Measurements from ENCODE around the gene MOB2. TPM values are rescaled to one million over a fixed set of nuclear protein-coding genes. Genes with fewer than 3 reads are reported as not detected.

MOB2 gene
- total RNA-seq, 1 experiment from 2014 or later, result 29.8 TPM

DNA sequence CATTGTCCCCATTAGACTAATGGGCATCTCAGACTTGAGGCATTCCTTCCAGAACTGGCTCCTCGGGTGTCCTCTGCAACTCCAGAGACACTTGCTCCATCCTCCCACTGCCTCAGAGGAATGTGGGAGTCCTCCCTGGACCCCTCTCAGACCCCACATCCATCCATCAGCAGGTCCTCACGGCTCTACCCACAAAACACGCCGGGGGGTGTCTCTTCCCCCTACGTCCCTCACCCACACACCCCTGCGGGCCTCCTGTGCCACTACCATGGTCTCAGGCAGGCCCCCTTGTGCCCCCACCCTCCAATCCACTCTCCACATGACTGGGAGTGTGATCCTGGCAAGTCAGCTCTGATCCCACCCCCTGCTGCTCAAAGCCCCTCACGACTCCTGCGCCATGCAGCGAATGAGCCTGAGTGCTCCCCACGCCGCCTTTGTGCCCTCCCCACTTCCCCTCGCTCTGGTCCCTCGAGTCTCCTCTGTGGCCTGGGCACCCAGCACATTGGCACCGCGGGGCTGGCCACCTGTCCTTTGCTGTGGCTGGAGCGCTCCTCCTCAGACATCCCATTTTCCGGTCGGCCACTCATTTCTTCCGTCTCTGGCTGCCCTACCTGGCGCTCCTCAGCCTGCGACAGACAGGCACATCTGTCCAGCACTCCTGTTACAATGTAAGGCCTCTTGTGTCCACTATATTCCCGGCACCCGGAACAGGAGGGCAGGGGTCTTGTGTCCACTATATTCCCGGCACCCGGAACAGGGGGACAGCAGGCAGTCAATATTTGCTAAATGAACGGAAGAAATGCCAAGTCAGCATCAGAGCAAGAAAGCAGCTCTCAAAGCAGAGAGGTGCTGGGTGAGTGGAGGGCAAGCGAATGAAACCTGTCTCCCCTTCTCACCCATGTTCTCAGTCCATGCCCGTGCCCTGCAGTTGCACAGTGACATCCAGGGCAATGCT lies 14.2 kb upstream of the MOB2 start:
- BruUV-seq (replicated peaks), result no TSS peak
- Mint-ChIP-seq H3K27me3 (ENCODE audit: unreplicated experiment) (no peaks in the 10 kb centered on the region), H3K27ac (ENCODE audit: unreplicated experiment) (no peak overlapping the region), H3K9me3 (ENCODE audit: low read depth, unreplicated experiment) (peaks cover 7% of the 10 kb centered on the region), H3K4me1 (ENCODE audit: low read depth, unreplicated experiment) (peaks cover 19% of the 10 kb centered on the region), H3K4me3 (ENCODE audit: low read depth, unreplicated experiment) (no peak overlapping the region), H3K36me3 (ENCODE audit: insufficient read depth, unreplicated experiment) (no peaks in the 10 kb centered on the region)
- DNase-seq, result no peak
- CTCF ChIA-PET, result no interaction called here
- intact Hi-C loops (cut with micrococcal nuclease; ENCODE audit: unreplicated experiment), result no loop called here
- TF ChIP-seq, protein P1, sequence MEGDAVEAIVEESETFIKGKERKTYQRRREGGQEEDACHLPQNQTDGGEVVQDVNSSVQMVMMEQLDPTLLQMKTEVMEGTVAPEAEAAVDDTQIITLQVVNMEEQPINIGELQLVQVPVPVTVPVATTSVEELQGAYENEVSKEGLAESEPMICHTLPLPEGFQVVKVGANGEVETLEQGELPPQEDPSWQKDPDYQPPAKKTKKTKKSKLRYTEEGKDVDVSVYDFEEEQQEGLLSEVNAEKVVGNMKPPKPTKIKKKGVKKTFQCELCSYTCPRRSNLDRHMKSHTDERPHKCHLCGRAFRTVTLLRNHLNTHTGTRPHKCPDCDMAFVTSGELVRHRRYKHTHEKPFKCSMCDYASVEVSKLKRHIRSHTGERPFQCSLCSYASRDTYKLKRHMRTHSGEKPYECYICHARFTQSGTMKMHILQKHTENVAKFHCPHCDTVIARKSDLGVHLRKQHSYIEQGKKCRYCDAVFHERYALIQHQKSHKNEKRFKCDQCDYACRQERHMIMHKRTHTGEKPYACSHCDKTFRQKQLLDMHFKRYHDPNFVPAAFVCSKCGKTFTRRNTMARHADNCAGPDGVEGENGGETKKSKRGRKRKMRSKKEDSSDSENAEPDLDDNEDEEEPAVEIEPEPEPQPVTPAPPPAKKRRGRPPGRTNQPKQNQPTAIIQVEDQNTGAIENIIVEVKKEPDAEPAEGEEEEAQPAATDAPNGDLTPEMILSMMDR (IDR thresholded peaks at IDR 0.05; ENCODE audit: unreplicated experiment), result no peak

DNA sequence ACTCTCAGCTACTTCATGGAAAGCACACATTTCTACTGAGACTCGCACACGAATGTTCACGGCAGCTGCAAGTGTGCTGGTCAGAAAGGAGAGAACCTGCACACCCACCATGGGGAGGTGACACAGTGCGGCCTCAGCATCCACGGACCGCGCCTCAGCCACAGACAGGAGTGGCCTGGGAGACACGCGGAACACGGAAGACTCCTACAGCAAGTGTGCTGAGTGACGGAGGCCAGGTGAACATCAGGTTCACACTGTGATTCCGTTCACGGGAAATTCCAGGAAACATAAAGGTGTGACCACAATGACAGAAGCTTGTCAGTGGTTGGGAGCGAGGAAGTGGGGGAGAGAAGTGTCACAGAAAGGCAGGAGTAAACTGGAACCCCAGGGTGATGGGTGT lies 13.3 kb upstream of the MOB2 start:
- no peak for DNase-seq
- Mint-ChIP-seq H3K27ac (ENCODE audit: unreplicated experiment) (no peak overlapping the region), H3K4me3 (ENCODE audit: low read depth, unreplicated experiment) (no peak overlapping the region), H3K9me3 (ENCODE audit: low read depth, unreplicated experiment) (peaks cover 7% of the 10 kb centered on the region), H3K4me1 (ENCODE audit: low read depth, unreplicated experiment) (peaks cover 19% of the 10 kb centered on the region), H3K27me3 (ENCODE audit: unreplicated experiment) (no peaks in the 10 kb centered on the region), H3K36me3 (ENCODE audit: insufficient read depth, unreplicated experiment) (no peaks in the 10 kb centered on the region)
- TF ChIP-seq, protein P1 (IDR thresholded peaks at IDR 0.05; ENCODE audit: unreplicated experiment), result no peak
- CTCF ChIA-PET, result no interaction called here
- intact Hi-C loops (cut with micrococcal nuclease; ENCODE audit: unreplicated experiment), result no loop called here
- no TSS peak for BruUV-seq (replicated peaks)

DNA sequence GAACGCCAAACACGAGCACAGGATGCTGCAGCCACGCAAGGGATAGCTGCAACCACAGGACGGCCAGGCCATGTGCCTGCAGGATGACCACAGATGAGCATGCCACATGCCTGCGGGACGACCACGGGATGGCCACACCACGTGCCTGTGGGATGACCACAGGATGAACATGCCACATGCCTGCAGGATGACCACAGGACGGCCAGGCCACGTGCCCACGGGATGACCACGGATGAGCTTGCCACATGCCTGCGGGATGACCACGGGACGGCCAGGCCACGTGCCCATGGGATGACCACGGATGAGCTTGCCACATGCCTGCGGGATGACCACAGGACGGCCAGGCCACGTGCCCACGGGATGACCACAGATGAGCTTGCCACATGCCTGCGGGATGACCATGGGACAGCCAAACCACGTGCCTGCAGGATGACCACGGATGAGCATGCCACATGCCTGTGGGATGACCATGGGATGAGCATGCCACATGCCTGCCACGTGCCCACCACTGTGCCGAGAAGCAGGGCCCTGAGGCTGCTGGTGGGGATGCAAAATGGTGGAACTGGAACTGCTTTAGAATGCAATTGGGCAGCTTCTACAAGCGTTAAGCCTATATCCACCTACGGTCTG lies 12.8 kb upstream of the MOB2 start:
- no peak for DNase-seq
- BruUV-seq (replicated peaks), result no TSS peak
- TF ChIP-seq, protein P1 (IDR thresholded peaks at IDR 0.05; ENCODE audit: unreplicated experiment), result no peak
- Mint-ChIP-seq H3K36me3 (ENCODE audit: insufficient read depth, unreplicated experiment) (no peaks in the 10 kb centered on the region), H3K27me3 (ENCODE audit: unreplicated experiment) (no peaks in the 10 kb centered on the region), H3K9me3 (ENCODE audit: low read depth, unreplicated experiment) (peaks cover 7% of the 10 kb centered on the region), H3K4me1 (ENCODE audit: low read depth, unreplicated experiment) (peaks cover 19% of the 10 kb centered on the region), H3K27ac (ENCODE audit: unreplicated experiment) (no peak overlapping the region), H3K4me3 (ENCODE audit: low read depth, unreplicated experiment) (no peak overlapping the region)
- intact Hi-C loops (cut with micrococcal nuclease; ENCODE audit: unreplicated experiment), result no loop called here
- CTCF ChIA-PET, result no interaction called here

DNA sequence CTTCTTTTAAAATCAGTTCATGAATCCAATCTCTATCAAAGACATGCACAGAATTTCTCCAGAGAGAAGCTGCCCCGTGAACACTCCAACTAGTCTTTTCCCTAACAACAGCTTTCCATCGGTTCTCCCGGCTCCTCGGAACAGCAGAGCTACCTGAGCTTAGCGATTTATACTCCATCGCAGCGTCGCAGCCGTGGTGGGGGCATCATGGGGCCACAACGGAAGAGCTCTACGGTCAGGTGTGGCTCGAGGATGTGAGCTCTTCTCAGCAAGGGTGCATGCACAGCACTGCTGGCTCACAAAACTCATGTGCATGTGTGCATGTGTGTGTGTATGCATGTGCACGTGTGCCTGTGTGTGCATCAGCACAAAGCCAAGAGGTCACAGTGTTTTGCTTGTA lies 11.7 kb upstream of the MOB2 start:
- no peak overlapping the region for H3K4me3 Mint-ChIP-seq (ENCODE audit: low read depth, unreplicated experiment)
- CTCF ChIA-PET, result no interaction called here

More for the DNA sequence above, 11.7 kb upstream of the MOB2 start:
- H3K27ac Mint-ChIP-seq (ENCODE audit: unreplicated experiment), result no peak overlapping the region
- H3K4me1 Mint-ChIP-seq (ENCODE audit: low read depth, unreplicated experiment), result peaks cover 28% of the 10 kb centered on the region
- TF ChIP-seq, protein P1 (IDR thresholded peaks at IDR 0.05; ENCODE audit: unreplicated experiment), result no peak
- no TSS peak for BruUV-seq (replicated peaks)
- H3K9me3 Mint-ChIP-seq (ENCODE audit: low read depth, unreplicated experiment), result peaks cover 7% of the 10 kb centered on the region
- no peaks in the 10 kb centered on the region for H3K27me3 Mint-ChIP-seq (ENCODE audit: unreplicated experiment)
- no peaks in the 10 kb centered on the region for H3K36me3 Mint-ChIP-seq (ENCODE audit: insufficient read depth, unreplicated experiment)
- intact Hi-C loops (cut with micrococcal nuclease; ENCODE audit: unreplicated experiment), result no loop called here
- DNase-seq, result no peak
